Fibroblast of villous mesenchyme (primary cell): ENCODE data around the gene TIMM10. TPM values are rescaled to one million over a fixed set of nuclear protein-coding genes. Genes with fewer than 3 reads are reported as not detected.

Experiments used
- DNase-seq: peaks from one replicate; pipeline ENCODE4 v3.0.0-alpha.2; 2010; ENCODE audit warnings: low read depth
- H3K4me3 ChIP-seq: 2 replicates; pipeline ENCODE4 v1.5.1; 2011; ENCODE audit warnings: low read depth, mild to moderate bottlenecking, low read length
- small RNA-seq: library from RNA; depleted of rRNA; stranded (forward); fragments of <200 nt; gene quantifications from one replicate; pipeline ENCODE3, GENCODE V24; 2012
- total RNA-seq: library from RNA; depleted of rRNA; stranded (reverse); fragments of >200 nt; gene quantifications from 2 replicates; pipeline ENCODE4 v1.2.3, GENCODE V29; 2012
- TF ChIP-seq, protein P1 (sequence below): IDR thresholded peaks from 2 replicates; pipeline ENCODE4 v1.5.1; 2012; ENCODE audit warnings: low read depth, mild to moderate bottlenecking, low read length; ENCODE audit not compliant: insufficient read depth

TIMM10 gene
- total RNA-seq, 1 donor, result 39.3 TPM

DNA sequence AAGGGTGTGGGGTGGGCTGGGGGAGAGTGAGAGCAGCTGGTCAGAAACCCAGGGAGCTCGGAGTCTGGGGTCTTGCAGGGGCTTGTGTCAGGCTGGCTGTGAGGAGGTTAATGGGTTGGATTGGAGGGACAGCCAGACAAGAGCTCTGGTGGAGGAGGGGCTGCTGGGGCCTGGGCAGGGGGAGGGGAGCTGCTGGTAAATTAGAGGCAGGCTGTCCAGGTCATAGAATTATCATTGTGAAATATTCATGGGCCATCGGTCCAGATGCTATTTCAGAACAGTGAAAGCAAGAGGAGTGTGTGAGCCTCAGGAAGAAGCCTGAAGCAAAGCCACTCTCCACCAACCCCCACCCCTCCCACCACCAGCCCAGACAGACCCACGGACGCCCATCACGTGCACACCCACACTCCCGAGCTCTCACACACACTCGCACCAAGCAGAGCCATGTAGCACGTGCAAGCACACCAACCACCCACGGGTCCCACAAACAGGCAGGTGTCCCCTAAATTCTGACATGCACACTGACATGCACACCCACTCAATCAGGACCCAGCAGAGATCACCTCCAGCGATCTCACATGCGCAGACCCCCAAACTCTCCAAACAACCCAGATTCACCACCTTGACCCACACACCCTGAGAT lies 51.4 kb downstream of the TIMM10 start:
- DNase-seq, result no peak
- TF ChIP-seq, protein P1, sequence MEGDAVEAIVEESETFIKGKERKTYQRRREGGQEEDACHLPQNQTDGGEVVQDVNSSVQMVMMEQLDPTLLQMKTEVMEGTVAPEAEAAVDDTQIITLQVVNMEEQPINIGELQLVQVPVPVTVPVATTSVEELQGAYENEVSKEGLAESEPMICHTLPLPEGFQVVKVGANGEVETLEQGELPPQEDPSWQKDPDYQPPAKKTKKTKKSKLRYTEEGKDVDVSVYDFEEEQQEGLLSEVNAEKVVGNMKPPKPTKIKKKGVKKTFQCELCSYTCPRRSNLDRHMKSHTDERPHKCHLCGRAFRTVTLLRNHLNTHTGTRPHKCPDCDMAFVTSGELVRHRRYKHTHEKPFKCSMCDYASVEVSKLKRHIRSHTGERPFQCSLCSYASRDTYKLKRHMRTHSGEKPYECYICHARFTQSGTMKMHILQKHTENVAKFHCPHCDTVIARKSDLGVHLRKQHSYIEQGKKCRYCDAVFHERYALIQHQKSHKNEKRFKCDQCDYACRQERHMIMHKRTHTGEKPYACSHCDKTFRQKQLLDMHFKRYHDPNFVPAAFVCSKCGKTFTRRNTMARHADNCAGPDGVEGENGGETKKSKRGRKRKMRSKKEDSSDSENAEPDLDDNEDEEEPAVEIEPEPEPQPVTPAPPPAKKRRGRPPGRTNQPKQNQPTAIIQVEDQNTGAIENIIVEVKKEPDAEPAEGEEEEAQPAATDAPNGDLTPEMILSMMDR, result no peak
- H3K4me3 ChIP-seq, result no peak overlapping the region

Small RNAs within 50 kb of the gene (small RNA-seq; reads per million reads assigned to genes)
- gene RN7SL605P, result not detected

Other genes with a start within 250 kb of the TIMM10 start
- gene TNKS1BP1, start 205.8 kb downstream of the TIMM10 start, total RNA-seq, result 69.5 and 70.5 TPM in 2 replicates
- 61.7 and 67.3 TPM in 2 replicates for gene SSRP1, start 194.9 kb downstream of the TIMM10 start, total RNA-seq
- gene P2RX3, start 192.4 kb downstream of the TIMM10 start, total RNA-seq, result not detected in 2 replicates
- gene PRG3, start 149.6 kb downstream of the TIMM10 start, total RNA-seq, result not detected in 2 replicates
- not detected in 2 replicates for gene PRG2, start 140.1 kb downstream of the TIMM10 start, total RNA-seq
- gene SLC43A3, start 103.6 kb downstream of the TIMM10 start, total RNA-seq, result 16.4 and 26.3 TPM in 2 replicates
- gene RTN4RL2, start 70.2 kb downstream of the TIMM10 start, total RNA-seq, result not detected in 2 replicates
- 6.0 and 9.3 TPM in 2 replicates for gene SLC43A1, start 15.1 kb downstream of the TIMM10 start, total RNA-seq
- gene SMTNL1, start 6.8 kb upstream of the TIMM10 start, total RNA-seq, result not detected in 2 replicates
- 60.9 and 73.0 TPM in 2 replicates for gene UBE2L6, start 36.9 kb upstream of the TIMM10 start, total RNA-seq
- 10.8 and 21.9 TPM in 2 replicates for gene SERPING1, start 66.9 kb upstream of the TIMM10 start, total RNA-seq
- 0.43 and 0.64 TPM in 2 replicates for gene YPEL4, start 119.2 kb upstream of the TIMM10 start, total RNA-seq
- gene CLP1, start 127.0 kb upstream of the TIMM10 start, total RNA-seq, result 16.4 and 19.0 TPM in 2 replicates
- gene ZDHHC5, start 137.4 kb upstream of the TIMM10 start, total RNA-seq, result 39.0 and 59.6 TPM in 2 replicates
- gene MED19, start 181.5 kb upstream of the TIMM10 start, total RNA-seq, result 11.2 and 14.2 TPM in 2 replicates
- 62.8 and 79.9 TPM in 2 replicates for gene TMX2, start 181.8 kb upstream of the TIMM10 start, total RNA-seq
- gene SELENOH, start 210.7 kb upstream of the TIMM10 start, total RNA-seq, result 66.9 and 68.9 TPM in 2 replicates
- gene BTBD18, start 221.1 kb upstream of the TIMM10 start, total RNA-seq, result not detected in 2 replicates
- gene CTNND1, start 231.0 kb upstream of the TIMM10 start, total RNA-seq, result 153 and 199 TPM in 2 replicates